Naive thymus-derived CD8-positive, alpha-beta T cell (primary cell): Measurements from ENCODE around the gene RALGPS1. TPM values are rescaled to one million over a fixed set of nuclear protein-coding genes. Genes with fewer than 3 reads are reported as not detected.

Source experiments
- ATAC-seq, 2 donors: fragments of 150-1000 bp; cut with Tn5 transposase in 1 of 2; sonication (Bioruptor Pico), chemical (Tn5 transposase) in 1 of 2; 1 replicate in 1 of 2; 2 replicates in 1 of 2; pipeline ENCODE4 v1.10.0; 2021; ENCODE audit warnings: mild to moderate bottlenecking in 2 of 2, moderate library complexity in 2 of 2
- POLR2A ChIA-PET: fragments of 350-600 bp; sonication (Branson Sonifier 250); formaldehyde crosslinking; loops from one replicate; lab custom pipeline; 2021; ENCODE audit warnings: antibody characterized with exemption; lab: Charles Lee
- DNase-seq, 10 donors: peaks; one replicate each; pipeline versions ENCODE4 v3.0.0 to v3.0.0-alpha.2; 2020 to 2022
- H3K27ac Mint-ChIP-seq, 10 donors: one replicate each; pipeline ENCODE4 v1.8.0; 2020 to 2022; ENCODE audit warnings: mild to moderate bottlenecking in 10 of 10, mixed read lengths in 10 of 10, moderate library complexity in 4 of 10, inconsistent platforms in 1 of 10
- H3K27me3 Mint-ChIP-seq, 5 donors: one replicate each; pipeline ENCODE4 v1.8.0; 2021 to 2022; ENCODE audit warnings: mixed read lengths in 5 of 5
- H3K36me3 Mint-ChIP-seq, 3 donors: one replicate each; pipeline ENCODE4 v1.8.0; 2020 to 2022; ENCODE audit warnings: mixed read lengths in 3 of 3, mild to moderate bottlenecking in 2 of 3, inconsistent platforms in 1 of 3
- H3K4me1 Mint-ChIP-seq, 4 donors: one replicate each; pipeline ENCODE4 v1.8.0; 2021 to 2022; ENCODE audit warnings: mixed read lengths in 4 of 4
- H3K4me3 Mint-ChIP-seq, 10 donors: one replicate each; pipeline ENCODE4 v1.8.0; 2020 to 2022; ENCODE audit warnings: mild to moderate bottlenecking in 10 of 10, mixed read lengths in 10 of 10, moderate library complexity in 6 of 10, inconsistent platforms in 1 of 10
- H3K9me3 Mint-ChIP-seq, 9 donors: one replicate each; pipeline ENCODE4 v1.8.0; 2020 to 2022; ENCODE audit warnings: mixed read lengths in 9 of 9, mild to moderate bottlenecking in 3 of 9, inconsistent platforms in 1 of 9, moderate library complexity in 1 of 9
- polyA plus RNA-seq, 3 donors: library from polyadenylated mRNA; unstranded; fragments of 300-500 nt; fragmentation: Illumina TruSeq; gene quantifications; one replicate each; pipeline ENCODE4 v1.2.3, GENCODE V29; 2021
- total RNA-seq, 8 experiments: library from RNA in 2 of 8; stranded (reverse) in 2 of 8; gene quantifications; one replicate each; pipeline ENCODE4 v1.2.3 and lab custom pipeline; 2021 to 2026

Gene RALGPS1
- total and polyA plus RNA-seq, 5 experiments from 2014 or later: 0.83 to 6.4 (median 1.8) TPM

GRCh38 chr9:127219520-127219919, 304.9 kb downstream of the RALGPS1 start:
- H3K9me3 Mint-ChIP-seq: no peaks in the 10 kb centered on the region
- no peak overlapping the region for H3K4me3 Mint-ChIP-seq
- ATAC-seq: no peak
- no peaks in the 10 kb centered on the region for H3K36me3 Mint-ChIP-seq
- H3K27ac Mint-ChIP-seq: peak overlapping the region in 1 of 10 donors; percentile 45
- H3K4me1 Mint-ChIP-seq: peaks cover 17 to 37% (median 29%) of the 10 kb centered on the region in 4 donors
- peaks cover 0 to 1% (median 0%) of the 10 kb centered on the region in 5 donors for H3K27me3 Mint-ChIP-seq
- DNase-seq: no peak
- POLR2A ChIA-PET: interaction anchor here (0.8 kb wide), 1 partner anchor 232 kb away, joined by 4 read pairs; the partner anchor contains the start of genes LRSAM1 and RPL12

GRCh38 chr9:127221695-127222094, 307.1 kb downstream of the RALGPS1 start:
- DNase-seq (peak in 2 of 10 donors; percentile 29 to 33), ATAC-seq (no peak)
- H3K27ac Mint-ChIP-seq: peak overlapping the region in 7 of 10 donors; percentile 3 to 69 (median 26)
- no peaks in the 10 kb centered on the region for H3K36me3 Mint-ChIP-seq
- H3K4me3 Mint-ChIP-seq: peak overlapping the region in 4 of 10 donors; percentile 3 to 45 (median 14)
- no peaks in the 10 kb centered on the region for H3K9me3 Mint-ChIP-seq
- POLR2A ChIA-PET: no interaction called here
- H3K27me3 Mint-ChIP-seq: peaks cover 0 to 4% (median 1%) of the 10 kb centered on the region in 5 donors
- H3K4me1 Mint-ChIP-seq: peaks cover 22 to 47% (median 39%) of the 10 kb centered on the region in 4 donors

DNA sequence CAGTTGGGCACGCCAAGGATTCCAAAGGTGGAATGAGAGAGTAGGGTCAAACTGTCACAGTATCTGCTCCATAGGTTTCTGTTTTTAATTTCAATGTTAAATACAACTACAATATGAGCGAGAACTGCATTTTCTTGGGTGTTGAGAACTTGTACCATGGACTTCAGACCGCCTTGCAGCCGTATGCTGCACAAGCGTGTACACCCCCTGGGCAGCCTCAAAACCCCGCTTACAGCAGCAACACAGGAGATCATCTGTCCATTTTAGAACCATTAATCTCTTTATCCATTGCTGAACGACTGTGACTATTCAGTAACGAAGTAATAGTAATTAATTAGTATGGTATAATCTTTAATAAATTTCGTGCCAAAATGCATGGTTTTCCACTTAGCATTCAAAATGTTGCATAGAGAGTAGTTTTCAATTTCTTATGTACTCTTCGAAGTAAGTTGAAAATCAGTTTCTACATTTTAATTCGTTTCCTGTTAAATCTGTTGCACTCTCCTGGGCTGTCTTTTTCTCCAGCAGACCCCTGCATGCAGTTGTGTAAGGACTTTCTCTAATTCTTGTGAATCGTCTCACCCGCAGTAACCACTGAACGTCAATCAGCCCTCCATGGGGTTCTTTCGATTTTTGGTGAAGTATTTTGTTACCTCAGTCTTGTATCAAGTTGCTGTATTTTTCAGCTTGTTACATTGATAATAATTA, 308.0 kb downstream of the RALGPS1 start:
- POLR2A ChIA-PET: interaction anchor here (1.5 to 3.7 kb wide), 2 partner anchors 166 to 228 kb away, joined by 10 to 23 read pairs; partner anchors contain the start of genes LRSAM1 and RPL12
- H3K27me3 Mint-ChIP-seq: peaks cover 0 to 4% (median 1%) of the 10 kb centered on the region in 5 donors
- DNase-seq (no peak), ATAC-seq (no peak)
- H3K4me1 Mint-ChIP-seq: peaks cover 22 to 48% (median 39%) of the 10 kb centered on the region in 4 donors
- peak overlapping the region in 4 of 10 donors; percentile 3 to 98 (median 16) for H3K27ac Mint-ChIP-seq
- no peaks in the 10 kb centered on the region for H3K9me3 Mint-ChIP-seq
- peak overlapping the region in 5 of 10 donors; percentile 2 to 31 (median 4) for H3K4me3 Mint-ChIP-seq
- no peaks in the 10 kb centered on the region for H3K36me3 Mint-ChIP-seq

- no peak for ATAC-seq
- POLR2A ChIA-PET: interaction anchor here (0.6 to 3.7 kb wide), 3 partner anchors 165 to 227 kb away, joined by 3 to 23 read pairs (median 10); partner anchors contain the start of genes LRSAM1 and RPL12
- Mint-ChIP-seq H3K4me1 (peaks cover 22 to 48% (median 39%) of the 10 kb centered on the region in 4 donors), H3K27ac (peak overlapping the region in 5 of 10 donors; percentile 11 to 98 (median 75)), H3K4me3 (peak overlapping the region; percentile 10 to 91 (median 58)), H3K27me3 (peaks cover 0 to 6% (median 1%) of the 10 kb centered on the region in 5 donors), H3K9me3 (no peaks in the 10 kb centered on the region), H3K36me3 (no peaks in the 10 kb centered on the region)
- no peak for DNase-seq
Measured at GRCh38 chr9:127223266-127223665, 308.7 kb downstream of the RALGPS1 start.

DNA sequence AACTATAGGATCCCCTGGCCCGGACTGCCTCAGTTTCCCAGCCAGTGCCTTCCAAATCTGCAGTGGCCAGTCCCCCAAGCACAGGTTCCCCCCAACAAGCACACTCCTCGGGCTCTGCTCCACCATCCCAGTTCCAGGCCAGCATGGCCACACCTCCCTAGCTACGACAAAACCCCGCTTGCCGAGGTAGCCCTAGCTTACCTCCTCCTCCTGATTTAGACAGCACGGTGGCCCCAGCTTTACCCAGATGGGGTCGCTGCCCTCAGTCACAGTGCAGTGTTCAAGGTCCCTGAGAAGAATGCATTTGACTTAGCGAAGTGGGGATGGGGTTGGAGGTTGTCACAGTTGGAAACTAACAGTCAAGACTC, 309.2 kb downstream of the RALGPS1 start:
- Mint-ChIP-seq H3K4me1 (peaks cover 22 to 48% (median 39%) of the 10 kb centered on the region in 4 donors), H3K4me3 (peak overlapping the region; percentile 50 to 91 (median 87)), H3K27me3 (peaks cover 0 to 6% (median 2%) of the 10 kb centered on the region in 5 donors), H3K27ac (peak overlapping the region in 5 of 10 donors; percentile 11 to 98 (median 73)), H3K9me3 (no peaks in the 10 kb centered on the region), H3K36me3 (no peaks in the 10 kb centered on the region)
- DNase-seq (peak in 1 of 10 donors; percentile 27), ATAC-seq (peak in 1 of 2 donors; percentile 2)
- POLR2A ChIA-PET: interaction anchor here (0.6 to 3.7 kb wide), 6 partner anchors 13 to 227 kb away, joined by 3 to 23 read pairs (median 5); partner anchors contain the start of genes LRSAM1 and RPL12

DNA sequence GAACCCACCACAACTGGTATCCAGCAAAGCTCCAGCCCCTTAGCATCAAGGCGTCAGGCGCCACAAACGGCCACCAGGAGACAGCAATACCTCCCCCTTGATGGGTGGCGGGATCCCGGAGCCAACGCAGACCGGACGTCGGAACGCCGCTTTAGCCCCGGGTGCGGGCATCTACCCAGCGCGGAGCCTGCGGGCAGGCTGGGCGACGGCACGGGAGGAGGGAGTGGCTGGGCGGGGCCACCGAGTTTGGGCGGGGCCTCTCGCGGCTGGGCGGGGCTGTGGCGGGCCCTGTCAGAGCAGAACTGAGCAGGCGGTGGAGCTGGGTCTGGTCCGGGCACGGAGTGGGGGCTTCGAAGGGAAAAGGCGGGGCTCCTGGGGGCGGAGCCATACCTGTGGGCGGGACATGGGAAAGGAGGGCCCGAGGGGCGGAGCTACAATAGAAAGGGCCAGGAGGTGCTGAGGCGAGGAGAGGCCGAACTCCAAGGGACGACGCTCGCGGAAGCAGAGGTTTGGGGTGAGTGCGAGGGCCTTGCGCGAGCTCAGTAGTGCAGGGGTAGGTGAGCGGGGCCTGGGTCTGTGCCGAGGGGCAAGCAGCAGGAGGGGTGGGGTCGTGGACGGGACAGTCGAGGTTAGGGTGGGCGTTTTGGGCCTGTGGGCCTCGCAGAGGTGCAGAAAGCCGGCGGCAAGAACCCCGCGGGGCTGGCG, 309.7 kb downstream of the RALGPS1 start:
- Mint-ChIP-seq H3K4me3 (peak overlapping the region; percentile 77 to 91 (median 87)), H3K27me3 (peaks cover 3 to 9% (median 5%) of the 10 kb centered on the region in 5 donors), H3K9me3 (no peaks in the 10 kb centered on the region), H3K4me1 (peaks cover 22 to 48% (median 39%) of the 10 kb centered on the region in 4 donors), H3K36me3 (no peaks in the 10 kb centered on the region), H3K27ac (peak overlapping the region; percentile 62 to 98 (median 84))
- POLR2A ChIA-PET: interaction anchor here (0.6 to 3.7 kb wide), 5 partner anchors 13 to 226 kb away, joined by 3 to 23 read pairs (median 6); partner anchors contain the start of genes LRSAM1 and RPL12
- peak; percentile 69 to 82 for ATAC-seq
- DNase-seq: peak; percentile 78 to 91 (median 86)

DNA sequence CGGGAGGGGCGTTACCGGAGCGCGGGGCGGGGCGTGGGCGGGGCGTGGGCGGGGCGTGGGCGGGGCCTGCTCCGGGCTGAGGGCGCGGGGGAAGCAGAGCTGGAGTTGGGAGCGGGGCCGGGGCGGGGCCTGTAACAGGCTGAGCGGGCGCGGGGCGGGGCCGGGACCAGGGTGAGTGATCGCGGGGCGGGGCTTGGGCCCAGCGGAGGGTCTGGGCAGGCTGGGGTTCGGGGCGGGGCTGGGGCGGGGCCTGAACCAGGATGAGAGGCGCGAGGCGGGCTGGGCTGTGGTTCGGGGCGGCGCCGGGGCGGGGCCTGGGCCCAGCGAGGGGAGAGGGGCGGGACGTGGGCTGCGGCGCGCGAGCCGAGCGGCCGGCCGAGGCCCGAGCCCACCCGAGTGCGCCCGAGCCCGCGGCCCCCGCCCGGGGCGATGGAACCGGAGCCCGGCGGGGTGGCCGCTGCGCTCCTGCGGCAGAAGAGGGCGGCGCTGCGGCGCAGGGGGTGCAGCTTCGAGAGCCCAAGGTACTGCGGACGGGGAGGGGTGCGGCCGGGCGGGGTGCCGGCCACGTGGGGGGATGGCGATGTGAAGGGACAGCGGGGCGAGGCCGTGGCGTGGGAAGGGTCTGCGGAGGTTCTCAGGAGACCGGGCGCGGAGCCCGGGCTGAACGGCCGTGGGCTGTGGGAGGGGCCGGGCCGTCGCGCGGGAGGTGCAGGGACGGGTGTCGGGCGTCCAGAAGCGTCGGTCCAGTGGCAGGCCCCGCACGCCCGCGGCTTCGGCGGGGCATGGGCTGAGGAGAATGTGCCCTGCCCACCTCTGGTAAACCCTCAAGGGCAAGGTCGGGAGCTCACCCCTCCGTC, 310.5 kb downstream of the RALGPS1 start:
- Mint-ChIP-seq H3K36me3 (no peaks in the 10 kb centered on the region), H3K4me3 (peak overlapping the region; percentile 61 to 91 (median 86)), H3K27me3 (peaks cover 3 to 12% (median 9%) of the 10 kb centered on the region in 5 donors), H3K27ac (peak overlapping the region in 5 of 10 donors; percentile 73 to 98 (median 85)), H3K9me3 (no peaks in the 10 kb centered on the region), H3K4me1 (peaks cover 22 to 48% (median 39%) of the 10 kb centered on the region in 4 donors)
- POLR2A ChIA-PET: interaction anchor here (0.7 to 3.7 kb wide), 6 partner anchors 12 to 226 kb away, joined by 3 to 23 read pairs (median 5); partner anchors contain the start of genes LRSAM1 and RPL12
- peak; percentile 75 to 95 (median 85) for DNase-seq
- peak; percentile 66 to 72 for ATAC-seq

DNA sequence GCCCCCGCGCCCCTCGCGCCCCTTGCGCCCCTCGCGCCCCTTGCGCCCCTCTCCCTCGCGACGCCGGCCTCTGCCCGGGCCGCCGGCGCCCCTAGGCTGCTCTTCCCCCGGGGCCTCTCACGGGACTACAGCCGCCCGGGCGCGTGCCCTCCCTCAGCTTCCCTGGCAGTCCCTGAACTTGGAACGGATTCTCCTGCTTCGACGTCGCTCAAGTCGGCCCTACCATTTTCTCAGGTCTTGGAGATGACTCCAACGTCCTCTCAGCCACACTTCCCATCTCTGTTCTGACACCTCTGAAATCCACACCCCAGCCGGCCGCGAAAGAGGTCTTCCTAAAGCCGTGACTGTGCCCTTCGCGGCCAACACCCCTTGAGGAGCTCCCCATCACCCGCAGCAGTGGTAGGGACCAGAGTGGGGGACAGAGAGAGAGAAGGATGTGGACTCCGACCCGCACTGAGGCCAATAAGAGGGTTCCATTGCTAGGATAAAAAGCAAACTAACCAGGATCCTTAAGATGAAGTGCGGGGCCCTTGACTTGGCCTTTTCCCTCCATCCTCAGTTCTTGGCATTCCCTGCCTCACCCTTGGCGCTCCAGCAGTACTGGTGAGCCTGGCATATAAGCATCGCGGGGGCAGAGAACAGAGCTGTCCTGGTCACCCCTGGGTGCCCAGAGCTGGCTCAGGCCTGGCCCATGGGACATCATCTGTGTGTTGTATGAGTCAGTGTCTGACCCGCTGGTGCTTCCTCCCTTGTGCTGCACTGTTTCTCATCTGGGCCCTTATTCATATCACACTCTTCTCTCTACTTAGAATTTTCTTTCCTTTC, 311.4 kb downstream of the RALGPS1 start:
- Mint-ChIP-seq H3K4me3 (peak overlapping the region; percentile 78 to 91 (median 86)), H3K27ac (peak overlapping the region in 7 of 10 donors; percentile 32 to 94 (median 75)), H3K27me3 (peaks cover 3 to 16% (median 9%) of the 10 kb centered on the region in 5 donors), H3K4me1 (peaks cover 22 to 48% (median 39%) of the 10 kb centered on the region in 4 donors), H3K9me3 (no peaks in the 10 kb centered on the region), H3K36me3 (no peaks in the 10 kb centered on the region)
- POLR2A ChIA-PET: interaction anchor here (0.5 to 3.7 kb wide), 4 partner anchors 18 to 225 kb away, joined by 3 to 23 read pairs (median 6); partner anchors contain the start of genes LRSAM1 and RPL12
- ATAC-seq: no peak
- no peak for DNase-seq

- H3K4me3 Mint-ChIP-seq: no peak overlapping the region
- no peaks in the 10 kb centered on the region for H3K36me3 Mint-ChIP-seq
- DNase-seq (no peak), ATAC-seq (no peak)
- H3K4me1 Mint-ChIP-seq: peaks cover 8 to 13% (median 10%) of the 10 kb centered on the region in 4 donors
- POLR2A ChIA-PET: no interaction called here
- peaks cover 10 to 37% (median 30%) of the 10 kb centered on the region in 5 donors for H3K27me3 Mint-ChIP-seq
- no peak overlapping the region for H3K27ac Mint-ChIP-seq
- no peaks in the 10 kb centered on the region for H3K9me3 Mint-ChIP-seq
Measured at GRCh38 chr9:127229691-127230417, 315.3 kb downstream of the RALGPS1 start.

GRCh38 chr9:127231666-127232065, 317.1 kb downstream of the RALGPS1 start:
- peaks cover 0 to 1% (median under 1%) of the 10 kb centered on the region in 4 donors for H3K4me1 Mint-ChIP-seq
- H3K36me3 Mint-ChIP-seq: peaks cover 0 to 2% (median 0%) of the 10 kb centered on the region in 3 donors
- no peak overlapping the region for H3K27ac Mint-ChIP-seq

More at GRCh38 chr9:127231666-127232065, 317.1 kb downstream of the RALGPS1 start:
- ATAC-seq (no peak), DNase-seq (no peak)
- Mint-ChIP-seq H3K4me3 (no peak overlapping the region), H3K9me3 (no peaks in the 10 kb centered on the region), H3K27me3 (peaks cover 12 to 55% (median 32%) of the 10 kb centered on the region in 5 donors)
- POLR2A ChIA-PET: interaction anchor here (0.7 kb wide), 1 partner anchor 270 kb away, joined by 4 read pairs; no protein-coding TSS in a partner anchor
